HepG2 (cell line): ENCODE results near the gene STUB1. TPM values are rescaled to one million over a fixed set of nuclear protein-coding genes. Genes with fewer than 3 reads are reported as not detected.

ENCODE experiments used
- ATAC-seq: fragments of 200-7000 bp; cut with Tn5 transposase; 3 replicates; pipeline ENCODE4 v1.9.1; 2020; ENCODE audit warnings: mild to moderate bottlenecking, moderate library complexity
- BruUV-seq: library from RNA; stranded (reverse); fragments of 400-500 nt; replicated peaks from 2 replicates; lab custom pipeline; 2021; lab: Mats Ljungman, UMichigan
- CTCF ChIA-PET: fragments of 300-600 bp; formaldehyde crosslinking; extraction: SDS; loops from one replicate; lab custom pipeline; 2021; ENCODE audit warnings: low total read pairs, inconsistent platforms, low intra/inter-chr PET ratio; lab: Yijun Ruan, JAX
- POLR2A ChIA-PET: fragments of 350-600 bp; sonication (Branson Sonifier 250); formaldehyde crosslinking; loops from one replicate; lab custom pipeline; 2020; ENCODE audit warnings: antibody characterized with exemption, inconsistent platforms; lab: Yijun Ruan, JAX
- DNase-seq: peaks from one replicate; pipeline ENCODE4 v3.0.0-alpha.2; 2015; ENCODE audit warnings: low spot score
- FAIRE-seq: peaks from 3 replicates; lab custom pipeline; 2011; peaks lifted over from hg19 to GRCh38; lab: Jason Lieb, UNC
- H2AFZ ChIP-seq: one replicate; pipeline ENCODE4 v1.6.1; 2011; ENCODE audit warnings: low read length, inconsistent platforms
- H3K27ac ChIP-seq: fragments of 300-600 bp; 3 replicates; pipeline ENCODE4 v1.8.0; 2011; ENCODE audit warnings: mixed run types, mild to moderate bottlenecking, mixed read lengths, low read length, inconsistent platforms; ENCODE audit not compliant: insufficient read depth; ENCODE audit errors: extremely low read length
- H3K27me3 ChIP-seq, 2 experiments: fragments of 200-600 bp in 1 of 2; 2 replicates in 1 of 2; 3 replicates in 1 of 2; pipeline versions ENCODE4 v1.6.0 to v1.8.0; 2011; ENCODE audit warnings: low read length in 2 of 2, mild to moderate bottlenecking in 2 of 2, moderate library complexity in 2 of 2, inconsistent platforms in 1 of 2; ENCODE audit not compliant: insufficient read depth in 2 of 2, control insufficient read depth in 1 of 2
- H3K36me3 ChIP-seq, 2 experiments: fragments of 200-600 bp in 1 of 2; replicated peaks in 1 of 2; 2 replicates in 1 of 2; 3 replicates in 1 of 2; pipeline versions ENCODE4 v1.5.1 to v1.8.0; 2011; ENCODE audit warnings: low read length in 2 of 2, inconsistent platforms in 1 of 2; ENCODE audit not compliant: insufficient read depth in 2 of 2, control insufficient read depth in 1 of 2
- H3K4me1 ChIP-seq: 2 replicates; pipeline ENCODE4 v1.5.1; 2012; ENCODE audit warnings: low read length, inconsistent platforms; ENCODE audit not compliant: insufficient read depth
- H3K4me2 ChIP-seq: 2 replicates; pipeline ENCODE4 v1.6.0; 2011; ENCODE audit warnings: low read depth, low read length, inconsistent platforms
- H3K4me3 ChIP-seq, 3 experiments: fragments of 200-600 bp in 1 of 3; sonication (generic), shearing (Covaris generic) in 1 of 3; replicated peaks in 1 of 3; 2 replicates each; pipeline ENCODE4 v1.5.1; 2011 to 2016; ENCODE audit warnings: low read length in 3 of 3, inconsistent platforms in 2 of 3, low read depth in 2 of 3, mild to moderate bottlenecking in 2 of 3, control low read depth in 1 of 3, mixed read lengths in 1 of 3; ENCODE audit not compliant: insufficient read depth in 1 of 3
- H3K79me2 ChIP-seq: one replicate; pipeline ENCODE4 v1.6.1; 2011; ENCODE audit warnings: low read length, inconsistent platforms; ENCODE audit not compliant: insufficient read depth
- H3K9ac ChIP-seq: 2 replicates; pipeline ENCODE4 v1.6.0; 2011; ENCODE audit warnings: mild to moderate bottlenecking, low read depth, low read length, inconsistent platforms; ENCODE audit not compliant: insufficient read depth
- H3K9me3 ChIP-seq: 2 replicates; pipeline ENCODE4 v1.5.1; 2012; ENCODE audit warnings: mild to moderate bottlenecking, low read length
- H4K20me1 ChIP-seq: 2 replicates; pipeline ENCODE4 v1.6.0; 2011; ENCODE audit warnings: inconsistent platforms, mild to moderate bottlenecking, low read length, moderate library complexity; ENCODE audit not compliant: insufficient read depth
- AGO1 ChIP-seq: fragments of 200-400 bp; formaldehyde crosslinking; IDR thresholded peaks from 2 replicates; pipeline ENCODE4 v1.6.1; 2017; ENCODE audit warnings: mild to moderate bottlenecking, low read depth, low read length, moderate library complexity; ENCODE audit not compliant: poor library complexity, severe bottlenecking
- AGO2 ChIP-seq: fragments of 200-400 bp; formaldehyde crosslinking; optimal IDR thresholded peaks from 2 replicates; pipeline ENCODE3; 2017; ENCODE audit warnings: mild to moderate bottlenecking, low read depth, low read length, moderate library complexity
- AKAP8 ChIP-seq: sonication (generic); formaldehyde crosslinking; IDR thresholded peaks from 2 replicates; pipeline ENCODE4 v1.5.1; 2020; ENCODE audit warnings: mild to moderate bottlenecking, missing genetic modification reagents
- NONO ChIP-seq, 2 experiments: fragments of 450-650 bp in 1 of 2; sonication (generic) in 1 of 2; formaldehyde crosslinking in 1 of 2; IDR thresholded peaks in 1 of 2; conservative IDR thresholded peaks in 1 of 2; 2 replicates each; pipeline versions ENCODE4 v1.6.1 to v1.8.0; 2017 to 2022; ENCODE audit warnings: mild to moderate bottlenecking in 1 of 2, missing genetic modification reagents in 1 of 2, moderate library complexity in 1 of 2
- POLR2A ChIP-seq, 2 experiments: IDR thresholded peaks; 2 replicates each; pipeline ENCODE4 v1.6.1; 2011; ENCODE audit warnings: low read depth in 2 of 2, low read length in 2 of 2, mild to moderate bottlenecking in 1 of 2, moderate library complexity in 1 of 2; ENCODE audit not compliant: insufficient read depth in 1 of 2
- ZNF709 ChIP-seq: sonication (generic); formaldehyde crosslinking; IDR thresholded peaks from 2 replicates; pipeline ENCODE4 v1.5.0; 2020; ENCODE audit warnings: mild to moderate bottlenecking, missing genetic modification reagents
- ZSCAN30 ChIP-seq: sonication (generic); formaldehyde crosslinking; IDR thresholded peaks from 2 replicates; pipeline ENCODE4 v1.5.0; 2020; ENCODE audit warnings: mild to moderate bottlenecking, missing genetic modification reagents
- WGBS: methylation state at CpG from one replicate; pipeline ENCODE4 v1.1.6; 2017; ENCODE audit warnings: low lambda C conversion rate; 5-methylcytosine and 5-hydroxymethylcytosine counted together
- in situ Hi-C: cut with HindIII; loops from 2 replicates; pipeline ENCODE4 v1.10.0; 2017; ENCODE audit warnings: low pct_unique_long_range_greater_than_20kb; ENCODE audit not compliant: extremely low pct_ligation_motif_present
- intact Hi-C: fragments of 100-400 bp; cut with micrococcal nuclease; formaldehyde crosslinking; loops from one replicate; pipeline ENCODE4 v1.10.0; 2022; ENCODE audit not compliant: unreplicated experiment
- polyA plus RNA-seq, 8 experiments: library from polyadenylated mRNA; depleted of rRNA in 3 of 8; stranded (reverse) in 7 of 8; unstranded in 1 of 8; fragments of >200 nt; fragmentation: Illumina TruSeq in 4 of 8; extraction: Trizol in 4 of 8; gene quantifications; 2 replicates each; pipeline versions ENCODE4 v1.2.1 to v1.2.3, GENCODE V29; 2011 to 2016; ENCODE audit warnings: low read depth in 4 of 8, missing spikeins in 1 of 8, mixed read lengths in 1 of 8; ENCODE audit not compliant: insufficient read depth in 1 of 8
- total RNA-seq, 5 experiments: library from RNA; depleted of rRNA; stranded (reverse); fragments of >200 nt; fragmentation: Illumina TruSeq; extraction: Trizol; gene quantifications; 2 replicates each; pipeline ENCODE4 v1.2.3, GENCODE V29; 2016; ENCODE audit warnings: low read depth in 1 of 5
- TF ChIP-seq, protein P1 (sequence below): sonication (generic); formaldehyde crosslinking; IDR thresholded peaks from 2 replicates; pipeline ENCODE4 v1.4.0; 2020; ENCODE audit warnings: missing genetic modification reagents
- TF ChIP-seq, protein P2 (sequence below): sonication (generic); formaldehyde crosslinking; IDR thresholded peaks from 2 replicates; pipeline ENCODE4 v1.4.0; 2020; ENCODE audit warnings: low read depth, missing genetic modification reagents
- TF ChIP-seq, protein P3 (sequence below): sonication (generic); formaldehyde crosslinking; IDR thresholded peaks from 2 replicates; pipeline ENCODE4 v1.4.0; 2020; ENCODE audit warnings: missing genetic modification reagents

STUB1 gene
- total and polyA plus RNA-seq, 2 of the 13 experiments (the other 11 are each of a cell fraction or from before 2014, with no cell fraction given): 52.9 to 78.2 TPM

DNA sequence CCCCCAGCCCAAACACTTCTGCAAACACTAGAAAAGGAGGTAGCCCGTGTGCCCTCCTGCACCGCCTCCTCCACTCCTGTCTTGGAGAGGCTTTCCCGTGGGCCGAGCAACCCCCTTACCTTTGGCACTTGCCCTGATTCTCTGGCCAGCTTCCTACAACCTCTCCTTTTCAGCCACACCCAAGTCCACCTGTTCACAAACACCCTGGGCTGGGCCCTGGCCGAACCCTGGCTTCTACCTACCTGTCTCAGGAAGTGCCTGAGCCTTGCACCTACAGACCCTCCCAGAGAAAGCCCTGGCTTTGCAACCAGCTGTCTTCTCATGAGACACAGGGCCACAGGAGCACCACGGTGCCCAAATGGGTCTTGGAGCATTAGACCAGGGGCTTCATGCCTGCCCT lies 38.7 kb downstream of the STUB1 start:
- H2AFZ ChIP-seq: no peak overlapping the region
- no TSS peak for BruUV-seq
- H3K4me2 ChIP-seq: no peak overlapping the region
- H4K20me1 ChIP-seq: peaks cover 5% of the 10 kb centered on the region
- intact Hi-C loops: no loop called here
- ChIA-PET CTCF (no interaction called here), POLR2A (no interaction called here)
- no peak overlapping the region for H3K27ac ChIP-seq
- 86% methylated on average over 6 of the region's 6 CpGs for WGBS
- H3K9ac ChIP-seq: no peak overlapping the region
- no peaks in the 10 kb centered on the region for H3K9me3 ChIP-seq
- no peaks in the 10 kb centered on the region for H3K27me3 ChIP-seq
- no peaks in the 10 kb centered on the region for H3K36me3 ChIP-seq
- DNase-seq: no peak
- H3K79me2 ChIP-seq: peaks cover 3% of the 10 kb centered on the region
- in situ Hi-C loops: no loop called here
- ATAC-seq: no peak
- no peak for FAIRE-seq
- peaks cover 47% of the 10 kb centered on the region for H3K4me1 ChIP-seq
- TF ChIP-seq ZSCAN30 (CRISPR knock-in tag) (no peak), AGO2 (peak; percentile 4), POLR2A (IDR thresholded peaks at IDR 0.05; ENCODE audit: insufficient read depth in 1 of 2, low read depth in 2 of 2, low read length in 2 of 2) (peak in 1 of 2 experiments; percentile 6; a peak in 1 of 4 replicates), ZNF709 (CRISPR knock-in tag) (no peak)
- TF ChIP-seq, protein P1, sequence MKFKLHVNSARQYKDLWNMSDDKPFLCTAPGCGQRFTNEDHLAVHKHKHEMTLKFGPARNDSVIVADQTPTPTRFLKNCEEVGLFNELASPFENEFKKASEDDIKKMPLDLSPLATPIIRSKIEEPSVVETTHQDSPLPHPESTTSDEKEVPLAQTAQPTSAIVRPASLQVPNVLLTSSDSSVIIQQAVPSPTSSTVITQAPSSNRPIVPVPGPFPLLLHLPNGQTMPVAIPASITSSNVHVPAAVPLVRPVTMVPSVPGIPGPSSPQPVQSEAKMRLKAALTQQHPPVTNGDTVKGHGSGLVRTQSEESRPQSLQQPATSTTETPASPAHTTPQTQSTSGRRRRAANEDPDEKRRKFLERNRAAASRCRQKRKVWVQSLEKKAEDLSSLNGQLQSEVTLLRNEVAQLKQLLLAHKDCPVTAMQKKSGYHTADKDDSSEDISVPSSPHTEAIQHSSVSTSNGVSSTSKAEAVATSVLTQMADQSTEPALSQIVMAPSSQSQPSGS (CRISPR knock-in tag): no peak
- no peak overlapping the region for H3K4me3 ChIP-seq

DNA sequence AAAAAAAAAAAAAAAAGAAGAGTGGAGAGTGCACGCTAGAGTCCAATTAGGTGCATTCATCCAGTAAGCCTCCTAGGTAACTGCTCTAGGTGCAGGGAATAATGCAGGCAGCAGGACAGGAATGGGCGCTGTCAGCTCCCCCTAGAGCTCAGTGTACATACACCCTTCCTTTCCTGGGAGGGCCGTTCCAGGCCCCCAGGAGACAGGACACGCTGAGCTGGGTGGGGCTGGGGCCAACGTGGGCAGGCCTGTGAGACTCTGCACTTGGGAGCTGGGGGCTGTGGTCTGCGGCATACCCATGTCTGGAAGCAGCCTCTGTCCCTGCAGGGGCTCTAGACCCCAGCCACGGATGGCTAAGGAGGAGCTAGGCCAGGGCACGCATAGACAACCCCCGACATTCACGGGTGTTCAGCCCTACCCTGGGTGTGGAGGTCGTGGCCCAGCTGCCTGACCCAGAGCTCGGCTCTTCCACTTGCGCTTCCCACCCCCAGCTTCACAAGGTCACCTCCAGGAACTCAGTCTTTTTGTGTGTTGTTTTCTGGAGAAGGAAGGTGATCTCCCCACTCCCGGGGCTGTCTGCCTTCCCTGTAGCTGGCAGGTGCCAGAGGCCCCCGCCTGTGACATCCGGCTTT lies 39.7 kb downstream of the STUB1 start:
- peak overlapping the region; percentile 88 for H3K27ac ChIP-seq
- H3K27me3 ChIP-seq: no peaks in the 10 kb centered on the region
- H4K20me1 ChIP-seq: peaks cover 5% of the 10 kb centered on the region
- peaks cover 38% of the 10 kb centered on the region for H3K4me1 ChIP-seq
- in situ Hi-C loops (no loop called here), intact Hi-C loops (no loop called here)
- H3K4me2 ChIP-seq: peak overlapping the region; percentile 100
- H3K9me3 ChIP-seq: no peaks in the 10 kb centered on the region
- under 1% methylated on average over 10 of the region's 16 CpGs for WGBS
- ATAC-seq (peak; percentile 43), DNase-seq (peak; percentile 66), FAIRE-seq (peak; percentile 68)
- peak overlapping the region; percentile 88 for H3K9ac ChIP-seq
- TSS peak; percentile 85 for BruUV-seq
- POLR2A ChIA-PET: interaction anchor here (0.9 to 2.5 kb wide), 10 partner anchors 10 to 183 kb away, joined by 3 to 22 read pairs (median 6); partner anchors contain the start of genes CHTF18, CIAO3, MSLN and RHBDL1
- peak overlapping the region; percentile 77 to 95 (median 85) for H3K4me3 ChIP-seq
- CTCF ChIA-PET: no interaction called here
- peaks cover 3% of the 10 kb centered on the region for H3K79me2 ChIP-seq
- H3K36me3 ChIP-seq: no peaks in the 10 kb centered on the region
- no peak overlapping the region for H2AFZ ChIP-seq
- TF ChIP-seq AKAP8 (CRISPR knock-in tag) (peak; percentile 34; the same call in 1 of the 2 replicates), NONO (IDR thresholded peaks at IDR 0.05) (no peak), NONO (CRISPR knock-in tag; conservative IDR thresholded peaks at IDR 0.05) (0 out of 2 replicates have a peak, but pooled peaks have one; percentile 5), AGO1 (peak; percentile 5)
- TF ChIP-seq, protein P2, sequence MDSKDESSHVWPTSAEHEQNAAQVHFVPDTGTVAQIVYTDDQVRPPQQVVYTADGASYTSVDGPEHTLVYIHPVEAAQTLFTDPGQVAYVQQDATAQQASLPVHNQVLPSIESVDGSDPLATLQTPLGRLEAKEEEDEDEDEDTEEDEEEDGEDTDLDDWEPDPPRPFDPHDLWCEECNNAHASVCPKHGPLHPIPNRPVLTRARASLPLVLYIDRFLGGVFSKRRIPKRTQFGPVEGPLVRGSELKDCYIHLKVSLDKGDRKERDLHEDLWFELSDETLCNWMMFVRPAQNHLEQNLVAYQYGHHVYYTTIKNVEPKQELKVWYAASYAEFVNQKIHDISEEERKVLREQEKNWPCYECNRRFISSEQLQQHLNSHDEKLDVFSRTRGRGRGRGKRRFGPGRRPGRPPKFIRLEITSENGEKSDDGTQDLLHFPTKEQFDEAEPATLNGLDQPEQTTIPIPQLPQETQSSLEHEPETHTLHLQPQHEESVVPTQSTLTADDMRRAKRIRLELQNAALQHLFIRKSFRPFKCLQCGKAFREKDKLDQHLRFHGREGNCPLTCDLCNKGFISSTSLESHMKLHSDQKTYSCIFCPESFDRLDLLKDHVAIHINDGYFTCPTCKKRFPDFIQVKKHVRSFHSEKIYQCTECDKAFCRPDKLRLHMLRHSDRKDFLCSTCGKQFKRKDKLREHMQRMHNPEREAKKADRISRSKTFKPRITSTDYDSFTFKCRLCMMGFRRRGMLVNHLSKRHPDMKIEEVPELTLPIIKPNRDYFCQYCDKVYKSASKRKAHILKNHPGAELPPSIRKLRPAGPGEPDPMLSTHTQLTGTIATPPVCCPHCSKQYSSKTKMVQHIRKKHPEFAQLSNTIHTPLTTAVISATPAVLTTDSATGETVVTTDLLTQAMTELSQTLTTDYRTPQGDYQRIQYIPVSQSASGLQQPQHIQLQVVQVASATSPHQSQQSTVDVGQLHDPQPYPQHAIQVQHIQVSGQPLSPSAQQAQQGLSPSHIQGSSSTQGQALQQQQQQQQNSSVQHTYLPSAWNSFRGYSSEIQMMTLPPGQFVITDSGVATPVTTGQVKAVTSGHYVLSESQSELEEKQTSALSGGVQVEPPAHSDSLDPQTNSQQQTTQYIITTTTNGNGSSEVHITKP (CRISPR knock-in tag): peak; percentile 66
- TF ChIP-seq, protein P3, sequence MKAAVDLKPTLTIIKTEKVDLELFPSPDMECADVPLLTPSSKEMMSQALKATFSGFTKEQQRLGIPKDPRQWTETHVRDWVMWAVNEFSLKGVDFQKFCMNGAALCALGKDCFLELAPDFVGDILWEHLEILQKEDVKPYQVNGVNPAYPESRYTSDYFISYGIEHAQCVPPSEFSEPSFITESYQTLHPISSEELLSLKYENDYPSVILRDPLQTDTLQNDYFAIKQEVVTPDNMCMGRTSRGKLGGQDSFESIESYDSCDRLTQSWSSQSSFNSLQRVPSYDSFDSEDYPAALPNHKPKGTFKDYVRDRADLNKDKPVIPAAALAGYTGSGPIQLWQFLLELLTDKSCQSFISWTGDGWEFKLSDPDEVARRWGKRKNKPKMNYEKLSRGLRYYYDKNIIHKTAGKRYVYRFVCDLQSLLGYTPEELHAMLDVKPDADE (CRISPR knock-in tag): no peak
